Epithelial cell of proximal tubule (primary cell): ENCODE results near the gene SH3PXD2A. TPM values are rescaled to one million over a fixed set of nuclear protein-coding genes. Genes with fewer than 3 reads are reported as not detected.
A peak's percentile ranks its signal among the peaks of the same experiment; 100 is the strongest.

Source experiments
- DNase-seq: peaks from one replicate; pipeline ENCODE4 v3.0.0-alpha.2; 2011; ENCODE audit warnings: low read depth
- H3K4me3 ChIP-seq: 2 replicates; pipeline ENCODE4 v1.5.1; 2011; ENCODE audit warnings: low read depth, mild to moderate bottlenecking, low read length
- CTCF ChIP-seq: conservative IDR thresholded peaks from 2 replicates; pipeline ENCODE4 v1.5.1; 2012; ENCODE audit warnings: low read depth, mild to moderate bottlenecking, low read length
- total RNA-seq: library from RNA; depleted of rRNA; stranded (reverse); fragments of >200 nt; gene quantifications from 2 replicates; pipeline ENCODE4 v1.2.3, GENCODE V29; 2015

Gene SH3PXD2A
- total RNA-seq, 1 donor from 2014 or later = 5.8 TPM

- no peak overlapping the region for H3K4me3 ChIP-seq
- DNase-seq = no peak
- TF ChIP-seq CTCF = no peak
Observed at GRCh38 chr10:103582331-103583123, 272.8 kb downstream of the SH3PXD2A start.

GRCh38 chr10:103581499-103581898, 273.9 kb downstream of the SH3PXD2A start:
- H3K4me3 ChIP-seq = no peak overlapping the region
- no peak for TF ChIP-seq CTCF

GRCh38 chr10:103580430-103580829, 274.9 kb downstream of the SH3PXD2A start:
- DNase-seq = no peak
- no peak for TF ChIP-seq CTCF
- no peak overlapping the region for H3K4me3 ChIP-seq

More at GRCh38 chr10:103581499-103581898, 273.9 kb downstream of the SH3PXD2A start:
- no peak for DNase-seq

- no peak for TF ChIP-seq CTCF
- H3K4me3 ChIP-seq = no peak overlapping the region
- no peak for DNase-seq
Observed at GRCh38 chr10:103580011-103580410, 275.4 kb downstream of the SH3PXD2A start.

GRCh38 chr10:103578782-103579382, 276.5 kb downstream of the SH3PXD2A start:
- DNase-seq = peak; percentile 18
- TF ChIP-seq CTCF = no peak
- H3K4me3 ChIP-seq = no peak overlapping the region

- no peak for DNase-seq
- TF ChIP-seq CTCF = no peak
- H3K4me3 ChIP-seq = no peak overlapping the region
Observed at GRCh38 chr10:103576862-103577261, 278.5 kb downstream of the SH3PXD2A start.
